HG03060 (cell line): ENCODE measurements around the gene GTPBP3.
A peak's percentile ranks its signal among the peaks of the same experiment; 100 is the strongest.

ENCODE experiments used
- ATAC-seq: cut with Tn5 transposase; IDR thresholded peaks from one replicate; pipeline ENCODE4 v1.9.1; 2021; ENCODE audit warnings: low read depth, moderate number of reproducible peaks; ENCODE audit not compliant: unreplicated experiment

GTPBP3 gene

DNA sequence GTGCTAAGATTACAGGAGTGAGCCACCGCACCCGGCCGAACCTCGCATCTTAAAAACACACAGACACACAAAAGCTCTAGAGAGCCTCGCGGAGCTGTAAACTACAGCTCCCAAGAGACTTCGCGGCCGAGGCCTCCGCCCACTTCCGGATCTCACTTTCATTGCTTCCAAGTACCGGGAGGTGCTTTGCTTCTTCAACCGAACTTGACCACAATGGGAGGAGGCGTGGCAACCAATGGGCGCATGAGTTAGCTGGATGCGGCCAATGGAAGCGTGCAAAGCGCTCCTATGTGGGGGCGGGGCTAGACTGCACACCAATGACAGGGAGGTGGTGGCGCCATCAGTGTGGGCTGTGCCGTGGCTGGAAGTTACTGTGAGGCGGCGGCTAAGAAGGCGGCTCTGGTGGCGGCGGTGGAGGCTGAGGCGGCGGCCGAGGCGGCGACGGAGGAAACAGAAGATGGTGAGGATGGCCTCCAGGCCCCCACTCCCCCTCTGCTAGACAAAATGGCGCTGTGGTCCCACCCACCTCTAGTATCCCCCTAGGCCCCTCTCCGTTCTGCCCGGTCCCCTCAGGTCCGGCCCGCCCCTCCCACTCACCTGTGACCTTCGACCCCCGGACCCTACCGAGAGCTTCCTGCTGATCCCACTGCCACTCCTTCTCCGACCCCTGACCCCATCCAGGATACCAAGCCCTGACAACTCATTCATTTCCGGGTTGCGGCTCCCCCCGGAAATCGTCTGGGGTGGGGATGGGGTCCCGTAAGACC, 28.0 kb upstream of the GTPBP3 start, which contains the start of gene DDA1:
Gene DDA1, plus strand, starts transcription at position 366 of the 767 bp plus-strand sequence. Its CDS starts 92 bp downstream, at position 458.
- peak; percentile 34 for ATAC-seq

DNA sequence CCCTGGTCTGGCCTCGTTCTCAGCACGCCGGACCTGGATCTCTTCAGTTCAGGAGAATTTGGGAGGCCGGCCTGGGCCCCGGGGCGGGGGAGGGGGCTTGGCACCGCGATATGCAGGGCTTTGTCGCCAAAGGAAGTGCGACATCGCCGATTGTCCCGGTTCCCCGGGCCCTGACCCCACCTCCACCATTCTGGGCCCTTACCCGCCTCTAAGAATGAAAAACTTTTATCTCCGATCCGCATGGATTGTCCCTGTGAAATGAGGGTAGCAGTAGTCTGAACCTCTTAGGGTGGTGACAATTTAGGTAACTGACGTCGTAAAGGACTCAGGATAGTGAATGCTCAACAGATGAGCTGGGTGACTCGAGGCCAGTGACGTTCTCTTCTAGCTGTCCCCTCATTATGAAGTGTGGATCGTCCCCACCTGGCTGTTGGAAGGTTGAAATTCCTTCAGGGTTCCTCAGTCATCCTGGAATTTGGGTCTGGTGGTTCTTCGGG, 27.3 kb upstream of the GTPBP3 start:
- ATAC-seq = no peak

DNA sequence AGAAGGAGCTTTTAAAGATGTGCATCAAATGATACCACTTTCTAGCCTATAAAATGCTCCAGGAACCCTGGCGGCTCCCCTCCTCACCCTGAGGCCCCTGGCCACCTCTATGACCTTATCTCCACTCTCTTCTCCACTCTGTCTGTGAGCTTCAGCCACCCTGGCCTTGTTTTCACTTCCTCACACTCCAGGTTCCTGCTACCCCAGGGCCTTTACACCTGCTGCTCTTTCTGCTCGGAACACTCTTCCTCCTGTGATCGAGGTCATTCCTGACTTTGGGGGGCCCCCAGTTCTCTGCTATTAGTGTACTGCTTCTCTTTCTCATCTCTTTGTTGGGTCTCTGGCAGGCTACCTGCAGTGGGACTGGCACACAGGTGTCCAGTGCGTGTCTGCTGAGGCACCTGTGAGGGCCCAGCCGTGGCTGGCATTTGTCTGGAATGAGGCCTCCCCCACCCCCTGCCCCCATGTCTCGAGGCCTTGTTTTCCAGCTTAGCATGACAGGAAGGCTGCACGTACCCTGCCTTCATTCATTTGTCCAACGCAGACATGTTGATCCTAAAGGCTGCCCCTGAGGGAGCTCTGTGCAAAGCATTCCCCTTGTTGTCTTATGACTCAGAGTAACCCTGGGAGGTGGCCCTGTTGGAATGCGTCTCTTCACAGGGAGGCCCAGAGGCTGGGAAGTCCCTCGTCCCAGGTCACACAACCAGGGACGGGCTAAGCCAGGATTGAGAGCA, 25.7 kb upstream of the GTPBP3 start:
- no peak for ATAC-seq

DNA sequence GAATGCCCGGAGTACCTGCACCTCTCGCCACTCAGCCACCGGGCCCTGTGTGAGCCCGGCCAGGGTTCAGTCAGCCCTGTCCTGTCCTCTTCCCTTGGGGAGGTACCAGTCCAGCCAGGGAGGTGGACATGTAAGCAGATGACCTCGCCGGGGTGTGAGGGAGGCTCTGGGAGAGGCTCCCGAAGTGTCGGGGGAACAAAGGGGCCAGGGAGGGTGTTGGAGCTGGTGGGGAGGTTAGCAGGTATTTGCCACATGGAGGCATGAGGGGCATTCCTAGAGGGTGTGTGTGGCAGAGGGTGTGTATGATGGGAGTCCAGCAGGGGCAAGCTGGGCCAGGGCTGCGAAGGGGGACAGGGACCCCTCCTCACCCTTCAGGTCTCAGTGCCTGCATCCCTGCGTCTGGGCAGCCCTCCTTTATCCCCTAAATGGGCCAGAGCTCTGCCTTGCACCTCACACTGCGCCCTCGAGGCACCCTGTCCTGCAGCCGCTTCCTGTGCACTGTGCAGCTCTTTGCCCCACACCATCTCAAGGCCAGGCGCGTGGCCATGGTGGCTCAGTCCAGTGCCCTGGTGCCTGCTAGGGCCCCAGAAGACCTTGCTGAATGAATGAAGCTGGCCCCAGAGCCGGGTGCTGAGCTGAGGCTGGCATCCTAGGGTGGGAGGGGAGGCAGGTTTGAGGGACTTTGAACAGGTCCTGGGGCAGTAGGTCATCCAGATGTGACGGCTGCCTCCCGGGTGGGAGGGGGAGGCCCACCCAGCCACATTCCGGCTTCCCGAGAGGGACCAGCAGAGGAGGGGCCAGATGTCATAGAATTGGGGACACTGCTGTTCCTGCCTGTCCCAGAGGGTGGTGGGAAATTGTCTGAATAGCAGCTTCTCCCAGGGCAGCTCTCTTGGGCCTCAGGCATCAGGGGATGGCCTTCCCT, 24.9 kb upstream of the GTPBP3 start:
- ATAC-seq = no peak

DNA sequence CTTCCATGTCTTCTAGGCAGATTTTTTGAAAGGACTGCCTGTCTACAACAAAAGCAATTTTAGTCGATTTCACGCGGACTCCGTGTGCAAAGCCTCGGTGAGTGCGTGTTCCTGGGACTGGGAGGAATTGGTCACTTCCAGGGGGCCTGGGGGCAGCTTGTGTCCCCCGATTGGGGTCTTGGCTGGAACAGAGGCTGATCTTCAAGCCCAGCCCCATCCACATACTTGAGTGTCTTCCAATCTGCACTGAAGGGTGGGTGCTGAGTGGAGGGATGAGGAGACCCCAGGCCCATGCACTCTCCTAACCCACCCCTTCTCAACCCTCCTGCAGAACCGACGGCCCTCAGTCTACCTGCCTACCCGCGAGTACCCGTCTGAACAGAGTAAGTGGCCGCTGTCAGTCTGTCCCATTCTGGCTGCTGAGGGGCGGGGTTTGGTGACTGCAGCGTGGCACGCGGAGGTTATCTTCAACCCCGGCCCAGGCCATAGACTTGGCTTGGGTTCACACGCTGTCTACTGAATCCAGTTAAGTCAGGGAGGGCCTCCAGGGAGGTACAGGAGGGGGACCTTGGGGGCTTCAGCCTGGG, 23.3 kb upstream of the GTPBP3 start:
- no peak for ATAC-seq

DNA sequence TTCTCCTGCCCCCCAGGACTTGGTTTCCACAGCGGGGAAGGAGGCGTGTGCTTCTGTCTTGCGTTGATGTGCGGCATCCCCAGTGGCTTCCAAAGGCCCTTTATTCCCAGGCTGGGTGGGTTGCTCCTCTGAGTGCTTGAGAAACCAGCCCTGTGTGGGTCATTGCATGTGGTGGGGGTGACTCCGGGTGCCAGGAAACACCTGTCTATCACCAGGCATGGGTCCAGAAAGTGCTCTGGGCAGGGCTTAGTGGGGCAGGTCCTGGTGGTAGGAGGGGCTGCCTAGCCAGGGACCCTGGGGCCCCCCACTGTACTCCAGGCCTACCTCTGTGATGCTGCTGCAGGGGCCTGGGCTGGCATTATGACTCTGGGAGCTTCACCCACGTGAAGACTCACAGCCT, 18.4 kb upstream of the GTPBP3 start:
- no peak for ATAC-seq

DNA sequence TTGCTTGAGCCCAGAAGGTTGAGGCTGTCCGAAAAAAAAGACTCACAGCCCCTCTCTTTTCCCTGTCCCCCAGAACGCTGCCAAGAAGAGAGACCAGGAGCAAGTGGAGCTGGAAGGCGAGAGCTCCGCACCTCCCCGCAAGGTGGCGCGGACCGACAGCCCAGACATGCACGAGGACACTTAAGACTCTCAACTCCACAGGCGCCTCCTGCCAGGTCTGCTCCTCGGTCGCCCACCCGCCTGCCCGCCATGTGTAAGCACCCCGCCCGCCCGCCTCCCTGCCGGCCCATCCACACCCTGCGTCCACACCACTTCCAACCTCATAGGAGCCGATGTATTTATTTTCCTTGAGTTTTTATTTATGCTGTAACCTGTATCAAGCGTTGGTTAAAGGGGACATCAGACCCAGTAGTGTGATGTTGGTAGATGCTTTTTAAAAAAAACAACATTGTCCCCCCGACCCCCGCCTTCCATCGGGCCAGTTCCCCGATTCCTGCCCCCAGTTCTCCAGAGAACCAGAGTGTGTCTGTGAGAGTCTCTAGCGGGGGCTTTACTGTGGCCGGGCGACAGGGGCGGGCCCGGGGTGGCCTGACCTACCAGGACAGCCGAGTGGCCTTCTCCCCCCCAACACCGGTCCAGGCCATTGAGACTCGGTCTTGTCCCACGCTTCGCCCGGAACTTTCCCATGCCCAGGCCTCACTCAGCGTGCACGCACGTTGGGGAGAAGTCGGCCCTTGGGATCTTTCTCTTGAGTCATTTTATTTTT, 17.7 kb upstream of the GTPBP3 start:
- ATAC-seq = no peak

DNA sequence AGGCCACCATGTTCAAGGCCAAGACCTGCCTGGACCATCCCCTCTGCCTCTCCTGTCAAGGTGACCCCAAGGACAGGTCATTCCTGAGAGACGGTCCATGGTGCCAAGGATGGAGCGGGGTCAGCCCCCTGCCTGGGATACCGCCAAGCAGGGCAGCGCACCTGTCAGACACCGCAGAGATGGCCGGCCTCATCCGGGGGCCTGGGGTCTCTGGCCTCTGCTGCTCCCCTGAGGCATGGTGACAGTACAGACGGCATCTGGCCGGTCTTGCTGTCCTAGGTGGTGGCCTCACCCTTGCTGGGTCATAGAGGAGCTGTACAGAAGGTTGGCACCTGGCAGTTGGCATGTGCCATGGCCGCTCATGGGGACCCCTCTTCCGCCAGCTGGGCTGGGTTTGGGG, 16.9 kb upstream of the GTPBP3 start:
- no peak for ATAC-seq

DNA sequence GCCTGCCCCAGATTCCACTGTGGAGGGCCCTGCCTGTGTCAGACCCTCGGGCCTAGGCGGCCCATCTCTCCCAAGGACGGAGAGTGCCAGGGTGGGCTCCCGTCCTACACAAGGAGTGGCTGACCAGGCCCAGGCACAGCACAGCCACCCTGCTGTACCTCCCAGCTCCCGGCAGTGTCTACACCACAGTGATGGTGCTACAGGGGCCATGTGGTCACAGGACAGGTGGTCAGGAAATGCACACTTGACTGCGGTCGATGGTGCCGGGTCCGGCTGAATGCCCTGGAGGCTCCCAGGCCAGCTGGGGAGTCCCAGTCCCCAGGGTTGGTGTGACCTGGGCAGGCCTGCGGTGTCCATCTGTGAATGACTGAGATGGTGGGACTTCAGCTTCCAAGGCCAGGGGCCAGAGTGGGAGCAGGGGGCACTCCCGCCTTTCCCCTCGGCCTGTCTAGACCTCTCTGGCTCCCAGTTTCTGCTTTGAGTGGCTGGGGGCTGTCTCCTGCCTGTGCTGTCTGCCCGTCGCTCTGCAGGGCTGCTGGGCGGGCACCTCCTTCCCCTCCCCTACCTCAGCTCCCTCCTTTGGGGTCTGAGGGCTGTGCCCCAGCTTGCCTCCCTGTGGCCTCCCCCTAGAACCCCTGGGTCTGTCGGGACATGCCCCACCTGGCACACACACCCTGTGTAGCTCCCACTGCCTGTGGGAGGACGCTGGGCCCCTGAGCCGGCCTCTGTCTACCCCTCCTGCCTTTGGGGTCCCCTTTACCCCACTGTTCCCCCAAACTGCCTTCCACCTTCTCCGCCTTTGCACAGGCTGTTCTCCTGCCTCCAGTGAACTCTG, 15.5 kb upstream of the GTPBP3 start:
- no peak for ATAC-seq

DNA sequence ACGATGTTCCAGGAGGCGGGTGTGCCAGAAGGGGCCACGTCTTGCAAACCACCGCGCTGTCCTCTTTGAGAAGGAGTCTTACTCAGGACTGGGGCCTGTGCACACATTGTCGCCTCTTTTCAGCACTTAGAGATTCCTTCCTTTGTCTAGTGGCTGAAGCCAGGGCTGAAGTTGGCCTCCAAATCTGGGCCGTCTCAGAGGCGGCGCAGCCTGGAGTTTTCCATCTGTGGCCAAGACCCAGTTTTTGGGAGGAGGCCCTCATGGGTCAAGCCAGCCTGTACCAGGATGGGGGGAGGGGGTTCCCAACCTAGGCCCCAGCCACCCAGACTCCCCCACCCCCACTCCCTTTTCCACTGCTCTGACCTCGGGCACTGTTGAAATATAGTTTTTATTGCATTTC, 14.5 kb upstream of the GTPBP3 start:
- no peak for ATAC-seq

DNA sequence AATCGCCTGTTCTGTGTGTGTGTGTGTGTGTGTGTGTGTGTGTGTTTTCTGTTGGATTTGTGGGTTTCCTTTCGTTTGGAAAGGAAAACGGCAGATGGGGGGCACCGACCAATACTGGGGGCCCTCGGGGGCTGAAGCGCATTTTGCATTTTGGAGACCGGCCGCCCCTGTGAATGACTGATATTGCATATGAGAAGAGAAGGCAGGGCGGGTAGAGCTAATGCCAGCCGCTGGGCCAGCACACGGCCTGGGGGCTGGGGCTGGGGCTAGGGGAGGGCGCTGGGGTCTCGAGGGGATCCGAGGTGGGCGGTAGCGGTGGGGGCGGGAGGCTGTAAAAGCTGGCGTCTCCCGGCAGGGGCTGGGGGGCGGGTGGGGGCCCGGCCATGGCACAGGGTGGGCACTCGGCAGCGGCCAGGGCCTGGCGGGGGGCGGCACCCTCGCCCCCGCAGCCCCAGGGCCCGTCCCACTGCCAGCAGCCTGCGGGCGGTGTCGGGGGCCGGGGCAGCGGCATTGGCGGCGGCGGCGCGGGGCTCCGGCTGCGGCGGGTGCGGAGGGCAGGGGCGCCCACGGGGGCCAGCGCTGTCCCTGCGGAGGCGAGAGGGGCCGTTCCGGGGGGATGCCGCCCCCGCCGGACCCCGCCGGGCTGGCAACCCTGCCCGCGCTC, 13.9 kb upstream of the GTPBP3 start:
- no peak for ATAC-seq

DNA sequence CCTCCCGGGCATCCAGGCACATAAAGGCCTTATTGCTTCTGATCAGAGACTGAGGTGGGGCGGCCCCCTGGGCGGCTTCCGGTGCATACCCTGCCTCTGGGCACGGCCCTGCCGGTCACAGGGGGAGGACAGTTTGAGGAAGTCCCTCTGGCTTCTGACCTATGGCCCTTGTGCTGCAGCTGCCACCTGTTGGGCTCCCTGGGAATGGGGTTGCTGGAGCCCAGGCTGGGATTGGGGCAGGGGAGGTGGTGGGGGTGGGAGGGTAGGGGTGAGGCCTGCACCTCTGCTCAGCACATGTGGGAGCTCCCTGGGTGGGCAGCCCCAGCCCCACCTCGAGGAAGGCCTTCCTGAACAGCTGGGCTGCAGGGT, 13.4 kb upstream of the GTPBP3 start:
- no peak for ATAC-seq

DNA sequence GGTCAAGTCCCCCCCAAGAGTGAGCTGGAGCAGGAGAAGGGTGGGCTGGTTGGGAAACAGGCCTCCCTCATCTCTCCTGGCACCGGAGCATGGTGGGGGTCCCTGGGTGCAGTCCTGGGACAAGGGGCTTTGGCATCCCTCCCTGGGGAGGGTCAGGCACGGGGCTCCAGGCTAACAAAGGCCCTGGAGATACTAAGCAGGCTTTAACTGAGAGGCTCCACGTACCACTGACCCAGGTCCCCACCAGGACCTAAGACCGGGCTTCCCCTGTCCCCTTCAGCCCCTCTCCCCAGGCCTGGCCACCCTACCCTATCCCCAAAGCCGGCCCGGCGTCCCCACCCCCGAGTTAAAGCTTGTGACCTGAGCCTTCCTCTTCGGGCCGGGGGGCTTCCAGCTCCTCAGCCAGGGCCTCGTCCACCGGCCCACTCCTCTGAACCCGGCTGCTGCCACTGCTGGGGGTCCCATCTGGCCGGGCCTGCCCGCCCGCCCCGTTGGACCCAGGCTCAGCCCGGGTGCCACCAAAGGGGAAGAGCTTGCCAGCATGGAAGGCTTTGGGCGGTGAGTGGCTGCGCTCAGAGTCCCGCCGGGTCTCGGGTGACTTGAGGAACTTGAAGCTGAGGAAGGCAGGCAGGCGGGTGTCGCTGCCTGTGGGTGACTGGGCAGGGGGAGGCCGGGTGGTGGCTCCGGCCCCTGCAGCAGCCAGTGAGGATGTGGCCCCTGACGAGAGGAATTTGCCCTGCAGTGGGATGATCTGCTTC, 12.8 kb upstream of the GTPBP3 start:
- no peak for ATAC-seq

DNA sequence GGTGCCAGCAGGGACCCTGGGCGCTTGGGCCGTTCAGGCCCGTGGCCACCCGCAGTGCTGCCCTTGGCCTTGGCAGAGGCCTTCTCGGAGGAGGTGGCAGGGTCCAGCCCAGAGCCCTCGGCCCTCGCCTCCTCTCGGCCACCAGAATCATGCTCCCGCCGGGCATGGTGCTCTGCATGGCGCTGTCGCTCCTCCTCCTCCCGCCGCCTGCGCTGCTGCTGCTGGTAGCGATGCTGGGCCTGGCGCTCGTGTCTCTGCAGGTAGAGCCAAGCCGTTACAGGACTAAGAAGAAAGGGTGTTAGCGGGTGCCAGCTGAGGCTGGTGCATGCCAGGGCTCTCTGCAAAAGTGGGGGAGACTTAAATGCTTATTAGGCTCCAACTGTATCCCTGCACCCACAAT, 12.2 kb upstream of the GTPBP3 start:
- no peak for ATAC-seq

DNA sequence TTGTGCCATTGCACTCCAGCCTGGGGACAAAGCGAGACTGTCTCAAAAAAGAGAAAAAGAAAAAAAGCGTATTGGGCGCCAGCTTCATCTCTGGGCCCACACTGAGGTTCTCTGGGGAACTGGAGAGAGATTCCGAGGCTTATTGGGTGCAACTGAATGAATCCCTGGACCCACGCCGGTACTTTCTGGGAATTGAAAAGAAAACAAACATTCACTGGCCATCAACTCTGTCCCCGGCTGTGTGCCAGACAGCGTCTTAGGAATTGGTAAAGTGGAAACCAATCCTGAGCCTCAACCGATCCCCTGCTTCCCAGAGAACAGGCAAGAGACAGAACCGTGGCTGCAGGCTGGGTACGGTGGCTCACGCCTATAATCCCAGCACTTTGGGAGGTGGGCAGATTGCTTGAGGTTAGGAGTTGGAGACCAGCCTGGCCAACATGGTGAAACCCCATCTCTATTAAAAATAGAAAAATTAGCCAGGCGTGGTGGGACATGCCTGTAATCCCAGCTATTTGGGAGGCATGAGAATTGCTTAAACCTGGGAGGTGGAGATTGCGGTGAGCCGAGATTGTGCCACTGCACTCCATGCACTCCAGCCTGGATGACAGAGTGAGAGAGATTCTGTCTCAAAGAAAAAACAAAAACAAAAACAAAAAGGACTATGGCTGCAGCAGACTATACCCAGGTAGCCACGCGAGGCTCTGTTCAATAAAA, 11.3 kb upstream of the GTPBP3 start:
- ATAC-seq = no peak

DNA sequence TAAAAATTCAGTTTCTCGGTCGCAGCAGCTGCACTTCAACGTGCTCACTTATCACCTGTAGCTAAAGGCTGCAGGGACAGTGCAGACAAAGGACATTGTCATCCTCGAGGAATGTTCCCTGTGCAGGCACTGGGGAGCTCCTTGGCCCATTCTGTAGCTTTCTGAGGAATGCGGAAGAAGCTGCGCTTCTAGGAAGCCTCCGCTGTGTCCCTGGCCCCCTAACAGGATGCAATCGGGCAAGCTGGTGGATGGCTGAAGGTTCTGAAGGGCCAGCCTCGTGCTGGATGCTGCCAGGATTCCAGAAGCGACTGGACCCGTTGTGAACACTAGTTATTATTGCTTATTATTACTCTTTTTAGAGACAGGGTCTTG, 10.8 kb upstream of the GTPBP3 start:
- ATAC-seq = no peak

DNA sequence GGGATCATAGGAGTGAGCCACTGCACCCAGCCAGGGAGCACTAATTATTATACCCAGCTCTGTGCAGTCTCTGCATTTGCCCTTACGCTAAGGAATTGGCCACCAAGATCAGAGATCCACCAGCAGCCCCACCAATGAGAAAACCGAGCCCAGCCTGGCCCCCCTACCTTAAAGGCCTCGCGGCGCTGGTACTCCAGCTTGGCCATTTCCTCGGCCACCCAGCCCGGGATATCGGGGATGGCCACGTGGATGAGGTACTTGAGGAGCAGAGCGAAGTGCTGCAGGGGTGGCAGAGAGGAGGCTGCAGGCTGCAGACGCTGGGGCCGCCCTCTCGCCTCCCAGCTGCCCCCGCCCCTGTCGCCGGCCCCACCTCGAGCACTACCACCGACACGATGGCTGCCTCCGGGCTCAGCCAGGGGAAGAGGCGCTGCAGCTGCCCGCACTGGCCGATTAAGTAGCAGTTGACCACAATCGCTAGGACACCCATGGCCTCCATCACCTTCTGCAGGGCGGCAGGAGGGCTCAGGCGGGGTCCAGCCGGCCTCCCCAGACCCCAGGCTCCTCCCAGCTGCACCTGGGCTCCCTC, 10.2 kb upstream of the GTPBP3 start:
- ATAC-seq = no peak
